ENCODE data around the gene SETD2.

- TF ChIP-seq GABPA (IDR thresholded peaks at IDR 0.05; ENCODE audit: borderline replicate concordance, insufficient read depth, low read length), result no peak
- no peak for TF ChIP-seq NANOG (IDR thresholded peaks at IDR 0.05; ENCODE audit: insufficient read depth, low read depth, low read length, poor library complexity, severe bottlenecking)
- no peak for TF ChIP-seq GTF2F1 (IDR thresholded peaks at IDR 0.05; ENCODE audit: borderline replicate concordance, low read depth, low read length)
- TF ChIP-seq JUND (IDR thresholded peaks at IDR 0.05; ENCODE audit: low read length), result no peak
- no peak for TF ChIP-seq CTCF (IDR thresholded peaks at IDR 0.05; ENCODE audit: control extremely low read depth in 1 of 3, insufficient read depth in 1 of 3, low read depth in 1 of 3, low read length in 3 of 3)
- no peak for TF ChIP-seq BRCA1 (IDR thresholded peaks at IDR 0.05; ENCODE audit: low read depth, low read length)
- no peak for TF ChIP-seq SP1 (IDR thresholded peaks at IDR 0.05; ENCODE audit: low read depth, low read length)
- no peak for TF ChIP-seq CHD1 (IDR thresholded peaks at IDR 0.05; ENCODE audit: low read depth, low read length)
- TF ChIP-seq ASH2L (IDR thresholded peaks at IDR 0.05; ENCODE audit: low read length), result no peak
- no peak for TF ChIP-seq ZNF274 (IDR thresholded peaks at IDR 0.05; ENCODE audit: borderline replicate concordance, extremely low read depth, low read length)
- no peak for TF ChIP-seq ATF2 (IDR thresholded peaks at IDR 0.05; ENCODE audit: low read length)
- TF ChIP-seq KDM5A (IDR thresholded peaks at IDR 0.05; ENCODE audit: low read length), result no peak
Observed at GRCh38 chr3:46999516-47000197, 164.3 kb downstream of the SETD2 start.

Measured in H1 (cell line).